GM23338 (cell line): Measurements from ENCODE around the gene ADRA1B.

ENCODE experiments used
- CTCF ChIP-seq, 2 experiments: fragments of 200-600 bp in 1 of 2; sonication (generic) in 1 of 2; conservative IDR thresholded peaks; 2 replicates each; pipeline versions ENCODE4 v1.5.1 to v1.6.1; 2016 to 2017; ENCODE audit warnings: antibody characterized with exemption in 2 of 2, low read depth in 2 of 2, mild to moderate bottlenecking in 2 of 2, moderate library complexity in 1 of 2
- POLR2AphosphoS5 ChIP-seq: IDR thresholded peaks from 2 replicates; pipeline ENCODE4 v1.6.1; 2016; ENCODE audit warnings: antibody characterized with exemption, low read depth
- REST ChIP-seq: IDR thresholded peaks from one replicate; pipeline ENCODE4 v1.6.1; 2018; ENCODE audit warnings: antibody characterized with exemption; ENCODE audit not compliant: unreplicated experiment

- TF ChIP-seq REST (no peak), POLR2AphosphoS5 (no peak), CTCF (conservative IDR thresholded peaks at IDR 0.05; ENCODE audit: low read depth in 2 of 2) (no peak)
These were observed 2.8 kb upstream of the ADRA1B start for GRCh38 chr5:159913501-159913900.
